ENCODE results near the gene FAM3B. TPM values are rescaled to one million over a fixed set of nuclear protein-coding genes. Genes with fewer than 3 reads are reported as not detected.
A peak's percentile ranks its signal among the peaks of the same experiment; 100 is the strongest.

Gene FAM3B
- not detected for total RNA-seq

- Mint-ChIP-seq H3K9me3 (no peaks in the 10 kb centered on the region), H3K36me3 (ENCODE audit: low read depth) (no peaks in the 10 kb centered on the region), H3K4me3 (no peak within 1 kb of the TSS), H3K27ac (no peak within 1 kb of the TSS), H3K27me3 (peaks cover 50% of the 10 kb centered on the region), H3K4me1 (peaks cover 7% of the 10 kb centered on the region)
- ChIA-PET CTCF (no interaction called here), POLR2A (no interaction called here)
- no peak for DNase-seq
These were observed at the start of gene FAM3B for GRCh38 chr21:41316200-41317062. Gene FAM3B, plus strand, starts transcription at chr21:41316801. Its CDS starts 79 bp downstream, at chr21:41316880.

DNA sequence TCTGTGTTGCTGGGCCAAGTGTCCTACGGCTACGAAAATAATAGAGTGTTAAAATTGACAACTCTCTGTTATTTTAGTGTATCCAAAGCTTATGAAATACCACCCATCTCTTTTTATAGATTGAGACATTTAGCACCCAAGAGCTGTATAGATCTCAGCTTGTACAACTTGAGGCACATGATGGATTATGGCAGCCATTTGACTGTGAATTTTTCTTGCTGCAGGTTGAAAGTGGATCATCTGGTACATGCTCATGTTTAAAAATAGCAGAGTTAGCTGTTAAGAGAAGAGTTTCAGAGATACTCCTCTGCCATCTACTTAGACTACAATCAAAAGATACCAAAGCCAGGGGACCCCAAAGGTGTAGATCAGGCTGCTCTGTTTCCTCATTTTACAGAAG lies 49.3 kb upstream of the FAM3B start:
- Mint-ChIP-seq H3K9me3 (no peaks in the 10 kb centered on the region), H3K4me3 (no peak overlapping the region), H3K36me3 (ENCODE audit: low read depth) (no peaks in the 10 kb centered on the region), H3K27ac (no peak overlapping the region), H3K4me1 (no peaks in the 10 kb centered on the region), H3K27me3 (peaks cover 22% of the 10 kb centered on the region)
- ChIA-PET POLR2A (no interaction called here), CTCF (interaction anchor here (1.5 kb wide), 1 partner anchor 15 kb away, joined by 4 read pairs; no protein-coding TSS in a partner anchor)
- no peak for DNase-seq

GRCh38 chr21:41269535-41269934 lies 47.1 kb upstream of the FAM3B start:
- H3K27ac Mint-ChIP-seq, result no peak overlapping the region
- POLR2A ChIA-PET, result no interaction called here
- H3K9me3 Mint-ChIP-seq, result peaks cover 6% of the 10 kb centered on the region
- no peak overlapping the region for H3K4me3 Mint-ChIP-seq
- H3K4me1 Mint-ChIP-seq, result no peaks in the 10 kb centered on the region
- no peaks in the 10 kb centered on the region for H3K36me3 Mint-ChIP-seq (ENCODE audit: low read depth)
- CTCF ChIA-PET, result no interaction called here
- no peak for DNase-seq
- H3K27me3 Mint-ChIP-seq, result peaks cover 12% of the 10 kb centered on the region

- H3K4me3 Mint-ChIP-seq, result no peak overlapping the region
- CTCF ChIA-PET, result no interaction called here
- POLR2A ChIA-PET, result no interaction called here
- H3K36me3 Mint-ChIP-seq (ENCODE audit: low read depth), result no peaks in the 10 kb centered on the region
- no peaks in the 10 kb centered on the region for H3K4me1 Mint-ChIP-seq
- H3K9me3 Mint-ChIP-seq, result peaks cover 6% of the 10 kb centered on the region
- no peak for DNase-seq
- no peak overlapping the region for H3K27ac Mint-ChIP-seq
- H3K27me3 Mint-ChIP-seq, result peaks cover 11% of the 10 kb centered on the region
These were observed 39.4 kb upstream of the FAM3B start for GRCh38 chr21:41277196-41277595.

DNA sequence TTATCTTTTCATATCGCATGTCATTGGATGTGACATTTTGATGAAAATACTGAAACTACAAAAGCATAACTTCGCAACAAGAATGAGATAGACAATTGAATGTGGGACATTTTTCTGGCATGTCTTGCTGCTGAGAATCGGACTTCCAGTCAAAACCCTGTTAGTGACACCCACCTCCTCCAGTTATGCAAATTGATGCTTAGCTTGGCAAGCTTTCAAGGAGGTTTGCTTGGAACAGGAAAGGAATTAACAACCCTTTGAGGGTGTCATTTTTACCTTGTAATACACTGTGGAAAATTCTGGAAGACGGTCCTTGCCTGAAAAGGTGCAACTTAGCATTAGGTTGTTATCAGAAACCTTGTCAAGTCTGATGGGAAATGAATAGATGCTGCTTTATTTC lies 38.8 kb upstream of the FAM3B start:
- H3K9me3 Mint-ChIP-seq, result peaks cover 3% of the 10 kb centered on the region
- no peak overlapping the region for H3K4me3 Mint-ChIP-seq
- no peaks in the 10 kb centered on the region for H3K36me3 Mint-ChIP-seq (ENCODE audit: low read depth)
- no peaks in the 10 kb centered on the region for H3K4me1 Mint-ChIP-seq
- DNase-seq, result no peak
- POLR2A ChIA-PET, result no interaction called here
- H3K27me3 Mint-ChIP-seq, result peaks cover 12% of the 10 kb centered on the region
- CTCF ChIA-PET, result no interaction called here
- H3K27ac Mint-ChIP-seq, result no peak overlapping the region

- ChIA-PET CTCF (no interaction called here), POLR2A (no interaction called here)
- H3K27me3 Mint-ChIP-seq, result peaks cover 20% of the 10 kb centered on the region
- H3K27ac Mint-ChIP-seq, result no peak overlapping the region
- no peaks in the 10 kb centered on the region for H3K4me1 Mint-ChIP-seq
- H3K9me3 Mint-ChIP-seq, result no peaks in the 10 kb centered on the region
- H3K4me3 Mint-ChIP-seq, result no peak overlapping the region
- no peaks in the 10 kb centered on the region for H3K36me3 Mint-ChIP-seq (ENCODE audit: low read depth)
- no peak for DNase-seq
These were observed 36.3 kb upstream of the FAM3B start for GRCh38 chr21:41280115-41280919.

DNA sequence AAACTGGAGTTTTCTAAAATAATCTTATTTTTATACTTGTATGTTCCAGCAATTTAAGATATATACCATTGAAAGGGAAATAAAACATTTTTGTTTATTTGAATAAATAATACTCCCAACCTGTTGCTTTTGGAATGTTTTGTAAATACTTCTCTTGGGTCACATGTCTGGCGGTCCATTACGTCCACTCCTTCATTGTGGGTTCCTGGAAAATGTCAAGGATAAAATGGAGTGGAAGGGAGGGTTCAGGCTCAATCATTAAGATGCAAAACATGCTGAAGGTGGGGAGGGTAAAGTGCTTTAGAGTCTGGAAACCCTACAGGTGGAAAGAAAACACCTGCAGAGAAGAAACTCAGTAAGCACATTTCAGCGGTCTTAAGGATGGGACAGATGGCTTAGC lies 34.2 kb upstream of the FAM3B start:
- Mint-ChIP-seq H3K27ac (no peak overlapping the region), H3K4me1 (no peaks in the 10 kb centered on the region), H3K4me3 (no peak overlapping the region), H3K36me3 (ENCODE audit: low read depth) (no peaks in the 10 kb centered on the region), H3K9me3 (no peaks in the 10 kb centered on the region), H3K27me3 (peaks cover 27% of the 10 kb centered on the region)
- ChIA-PET CTCF (interaction anchor here (0.8 to 1.8 kb wide), 8 partner anchors 10 to 835 kb away, joined by 3 to 7 read pairs (median 4); no protein-coding TSS in a partner anchor), POLR2A (interaction anchor here (0.5 to 0.8 kb wide), 2 partner anchors 158 to 177 kb away, joined by 3 to 5 read pairs; no protein-coding TSS in a partner anchor)
- DNase-seq, result no peak

DNA sequence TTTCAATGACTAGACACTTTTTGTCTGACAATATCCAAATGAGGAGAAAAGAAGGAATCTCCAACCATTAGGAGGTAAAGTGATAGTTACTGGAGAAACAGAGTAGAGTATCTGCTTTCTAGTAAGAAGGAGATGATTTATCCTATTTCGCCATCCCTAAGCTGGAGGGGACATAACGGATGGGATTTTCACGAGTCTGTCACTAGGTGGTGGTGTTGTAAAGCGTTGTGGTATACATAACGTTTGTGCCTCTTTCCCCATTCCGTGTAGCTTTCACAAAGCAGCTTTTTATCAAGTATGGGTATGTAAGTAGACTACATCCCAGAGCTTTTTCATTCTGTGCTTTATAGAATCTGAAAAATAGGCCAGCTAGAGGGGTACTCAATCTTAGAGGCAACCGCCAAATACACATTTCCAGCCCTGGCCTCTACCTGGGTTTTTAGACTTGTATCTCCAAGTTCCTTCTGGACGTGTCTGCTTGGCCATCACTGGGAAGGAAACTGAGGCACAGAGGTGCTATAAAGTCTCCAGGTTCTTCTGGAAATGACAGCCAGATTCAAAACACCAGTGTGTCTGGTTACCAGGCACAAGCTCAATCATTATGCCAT lies 33.3 kb upstream of the FAM3B start:
- Mint-ChIP-seq H3K4me1 (no peaks in the 10 kb centered on the region), H3K4me3 (no peak overlapping the region), H3K9me3 (no peaks in the 10 kb centered on the region), H3K36me3 (ENCODE audit: low read depth) (no peaks in the 10 kb centered on the region), H3K27me3 (peaks cover 29% of the 10 kb centered on the region), H3K27ac (no peak overlapping the region)
- ChIA-PET POLR2A (interaction anchor here (0.7 kb wide), 1 partner anchor 86 kb away, joined by 3 read pairs; no protein-coding TSS in a partner anchor), CTCF (interaction anchor here (0.5 to 1.8 kb wide), 17 partner anchors 9 to 835 kb away, joined by 3 to 7 read pairs (median 3); no protein-coding TSS in a partner anchor)
- DNase-seq, result peak; percentile 73

DNA sequence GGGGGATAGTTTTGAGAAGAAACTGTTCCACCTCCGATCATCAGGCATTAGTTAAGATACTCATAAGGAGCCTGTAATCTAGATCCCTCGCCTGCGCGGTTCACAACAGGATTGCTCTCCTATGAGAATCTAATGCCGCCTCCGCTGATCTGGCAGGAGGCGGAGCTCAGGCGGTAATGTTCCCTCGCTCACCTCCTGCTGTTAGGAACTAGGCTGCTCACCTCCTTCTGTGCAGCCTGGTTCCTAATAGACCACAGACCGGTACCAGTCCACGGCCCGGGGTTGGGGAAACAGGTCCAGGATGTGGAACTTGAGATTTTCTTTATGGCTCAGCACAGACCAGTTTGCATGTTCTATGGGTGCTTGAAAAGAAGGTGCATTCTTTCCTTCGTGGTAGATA lies 27.2 kb upstream of the FAM3B start:
- Mint-ChIP-seq H3K27ac (no peak overlapping the region), H3K36me3 (ENCODE audit: low read depth) (no peaks in the 10 kb centered on the region), H3K27me3 (peaks cover 32% of the 10 kb centered on the region), H3K4me1 (peaks cover 9% of the 10 kb centered on the region), H3K9me3 (no peaks in the 10 kb centered on the region), H3K4me3 (no peak overlapping the region)
- POLR2A ChIA-PET, result no interaction called here
- CTCF ChIA-PET, result no interaction called here
- DNase-seq, result no peak

GRCh38 chr21:41290106-41290799 lies 26.3 kb upstream of the FAM3B start:
- H3K9me3 Mint-ChIP-seq, result no peaks in the 10 kb centered on the region
- H3K27ac Mint-ChIP-seq, result no peak overlapping the region
- H3K4me3 Mint-ChIP-seq, result no peak overlapping the region

DNA sequence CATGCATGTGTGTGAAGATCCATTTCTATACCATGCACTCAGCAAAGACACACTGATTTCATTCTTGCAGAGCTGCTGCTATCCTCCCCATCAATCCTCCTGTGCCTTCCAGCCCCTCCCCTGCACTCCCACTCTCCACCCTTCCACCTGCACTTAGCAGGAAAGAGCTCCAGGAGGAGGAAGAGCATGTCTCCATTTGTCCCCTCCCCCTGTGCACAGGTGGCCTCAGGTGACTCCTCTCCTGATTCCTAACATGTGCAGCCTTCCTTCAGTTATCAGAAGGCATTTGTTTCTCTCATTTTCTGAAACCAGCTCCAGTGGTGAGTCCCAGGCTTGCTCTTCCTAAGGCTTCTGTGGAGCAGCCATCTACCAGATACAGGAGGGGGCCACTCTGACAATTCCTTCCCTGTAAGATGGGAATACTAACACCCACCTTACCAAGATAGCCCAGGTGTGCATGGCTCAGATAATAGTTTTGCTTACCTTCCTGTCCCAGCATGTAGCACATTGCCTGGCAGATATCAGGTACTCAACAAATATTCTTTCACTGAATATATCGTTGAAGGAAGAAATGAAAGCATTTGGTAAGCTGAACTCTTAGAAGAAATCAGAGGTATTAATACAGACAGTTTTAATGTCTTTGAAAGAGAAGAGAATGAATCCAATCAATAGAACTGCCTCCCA lies 21.9 kb upstream of the FAM3B start:
- POLR2A ChIA-PET, result no interaction called here
- Mint-ChIP-seq H3K27me3 (peaks cover 27% of the 10 kb centered on the region), H3K27ac (no peak overlapping the region), H3K4me3 (no peak overlapping the region), H3K36me3 (ENCODE audit: low read depth) (no peaks in the 10 kb centered on the region), H3K4me1 (peaks cover 9% of the 10 kb centered on the region), H3K9me3 (no peaks in the 10 kb centered on the region)
- no peak for DNase-seq
- CTCF ChIA-PET, result interaction anchor here (1.6 kb wide), 1 partner anchor 11 kb away, joined by 4 read pairs; no protein-coding TSS in a partner anchor

More at GRCh38 chr21:41290106-41290799, 26.3 kb upstream of the FAM3B start:
- Mint-ChIP-seq H3K4me1 (peaks cover 9% of the 10 kb centered on the region), H3K36me3 (ENCODE audit: low read depth) (no peaks in the 10 kb centered on the region), H3K27me3 (peaks cover 34% of the 10 kb centered on the region)
- POLR2A ChIA-PET, result no interaction called here
- DNase-seq, result no peak
- CTCF ChIA-PET, result no interaction called here

- POLR2A ChIA-PET, result no interaction called here
- Mint-ChIP-seq H3K4me3 (no peak overlapping the region), H3K27ac (no peak overlapping the region), H3K4me1 (peaks cover 9% of the 10 kb centered on the region), H3K36me3 (ENCODE audit: low read depth) (no peaks in the 10 kb centered on the region), H3K27me3 (peaks cover 25% of the 10 kb centered on the region), H3K9me3 (no peaks in the 10 kb centered on the region)
- no peak for DNase-seq
- CTCF ChIA-PET, result interaction anchor here (1.6 kb wide), 1 partner anchor 13 kb away, joined by 4 read pairs; no protein-coding TSS in a partner anchor
These were observed 20.8 kb upstream of the FAM3B start for GRCh38 chr21:41295721-41296254.

Measured in activated CD4-positive, alpha-beta T cell treated with anti-CD3 and anti-CD28 coated beads, Interleukin-2, amount 10 ng/mL, durations not matched to agents 7 days and 5 days (primary cell).